Prostate gland (tissue), 2 donors: ENCODE measurements around the gene CD151. TPM values are rescaled to one million over a fixed set of nuclear protein-coding genes. Genes with fewer than 3 reads are reported as not detected.

ENCODE experiments used
- DNase-seq: peaks from one replicate; pipeline ENCODE4 v3.0.0-alpha.2; 2019; ENCODE audit warnings: low spot score
- H3K27ac ChIP-seq, 2 donors: fragments of 200-600 bp; sonication (generic); 2 replicates each; pipeline ENCODE4 v1.5.1; 2017 to 2019
- H3K27me3 ChIP-seq: fragments of 200-600 bp; sonication (generic); replicated peaks from 2 replicates; pipeline ENCODE4 v1.5.1; 2019; ENCODE audit not compliant: insufficient read depth
- H3K36me3 ChIP-seq, 2 donors: fragments of 200-600 bp; sonication (generic); 1 replicate in 1 of 2; 2 replicates in 1 of 2; pipeline versions ENCODE4 v1.5.1 to v1.8.1; 2017 to 2019
- H3K4me1 ChIP-seq: fragments of 200-600 bp; sonication (generic); replicated peaks from 2 replicates; pipeline ENCODE4 v1.5.1; 2019
- H3K4me3 ChIP-seq, 2 donors: fragments of 200-600 bp; sonication (generic); 2 replicates each; pipeline ENCODE4 v1.5.1; 2017 to 2019
- H3K9me3 ChIP-seq: fragments of 200-600 bp; sonication (generic); 2 replicates; pipeline ENCODE4 v1.5.1; 2017
- POLR2A ChIP-seq: fragments of 450-650 bp; IDR thresholded peaks from one replicate; pipeline ENCODE4 v1.6.1; 2016; ENCODE audit warnings: antibody characterized with exemption, mild to moderate bottlenecking
- POLR2AphosphoS5 ChIP-seq: sonication (generic); formaldehyde crosslinking; IDR thresholded peaks from one replicate; pipeline ENCODE4 v1.6.1; 2017; ENCODE audit warnings: antibody characterized with exemption
- WGBS: methylation state at CpG from one replicate; pipeline ENCODE4 v1.1.5; 2018; 5-methylcytosine and 5-hydroxymethylcytosine counted together
- intact Hi-C: fragments of 100-400 bp; cut with DNase I; formaldehyde crosslinking; loops from one replicate; pipeline ENCODE4 v1.14.2; 2022
- total RNA-seq, 2 donors: library from RNA; depleted of rRNA; stranded (reverse); fragments of >200 nt; gene quantifications; one replicate each; pipeline ENCODE4 v1.1.0, GENCODE V29; 2016
- TF ChIP-seq, protein P1 (sequence below), 4 experiments: fragments of 200-600 bp in 2 of 4; fragments of 450-650 bp in 2 of 4; sonication (generic) in 2 of 4; IDR thresholded peaks; 1 replicate in 3 of 4; 2 replicates in 1 of 4; pipeline ENCODE4 v1.5.1; 2016 to 2019; ENCODE audit warnings: antibody characterized with exemption in 4 of 4, mild to moderate bottlenecking in 2 of 4, moderate library complexity in 2 of 4

CD151 gene
- total RNA-seq, 2 donors from 2014 or later: 313 to 362 TPM

DNA sequence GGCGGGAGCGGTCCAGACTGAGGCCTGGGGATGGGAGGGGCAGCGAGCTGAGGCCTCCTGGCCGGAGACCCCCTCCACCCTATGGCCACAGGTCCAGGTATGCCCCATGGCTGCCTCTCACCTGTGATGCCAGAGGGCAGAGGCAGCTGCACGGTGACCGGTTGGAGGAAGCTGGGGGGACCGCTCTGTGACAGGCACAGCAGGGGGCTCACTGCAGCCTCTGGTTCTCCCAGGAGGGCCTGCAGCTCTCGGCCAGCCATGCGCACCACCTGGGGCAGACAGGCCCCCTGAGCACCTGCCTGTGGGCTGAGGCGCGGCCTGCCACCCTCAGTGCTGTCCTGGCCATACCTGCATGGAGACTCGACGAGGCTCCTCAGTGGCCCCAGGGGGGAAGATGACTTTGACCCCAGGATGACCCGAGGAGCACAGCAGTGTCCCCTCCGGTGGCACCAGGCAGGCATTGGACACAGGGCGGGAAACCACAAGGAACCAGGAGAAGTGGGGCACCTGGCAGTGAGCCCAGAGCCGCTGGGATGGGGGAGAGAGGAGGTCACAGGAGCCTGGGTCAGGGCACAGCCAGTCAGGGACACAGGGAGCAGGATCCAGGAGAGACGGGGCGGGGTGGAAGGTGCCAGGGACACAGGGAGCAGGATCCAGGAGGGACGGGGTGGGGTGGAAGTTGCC, 31.5 kb upstream of the CD151 start:
- Histone ChIP-seq H3K36me3 (no peaks in the 10 kb centered on the region), H3K9me3 (no peaks in the 10 kb centered on the region), H3K4me1 (peaks cover 21% of the 10 kb centered on the region), H3K27ac (no peak overlapping the region), H3K27me3 (no peaks in the 10 kb centered on the region), H3K4me3 (no peak overlapping the region)
- WGBS: 83% methylated on average over 20 of the region's 20 CpGs
- TF ChIP-seq, protein P1, sequence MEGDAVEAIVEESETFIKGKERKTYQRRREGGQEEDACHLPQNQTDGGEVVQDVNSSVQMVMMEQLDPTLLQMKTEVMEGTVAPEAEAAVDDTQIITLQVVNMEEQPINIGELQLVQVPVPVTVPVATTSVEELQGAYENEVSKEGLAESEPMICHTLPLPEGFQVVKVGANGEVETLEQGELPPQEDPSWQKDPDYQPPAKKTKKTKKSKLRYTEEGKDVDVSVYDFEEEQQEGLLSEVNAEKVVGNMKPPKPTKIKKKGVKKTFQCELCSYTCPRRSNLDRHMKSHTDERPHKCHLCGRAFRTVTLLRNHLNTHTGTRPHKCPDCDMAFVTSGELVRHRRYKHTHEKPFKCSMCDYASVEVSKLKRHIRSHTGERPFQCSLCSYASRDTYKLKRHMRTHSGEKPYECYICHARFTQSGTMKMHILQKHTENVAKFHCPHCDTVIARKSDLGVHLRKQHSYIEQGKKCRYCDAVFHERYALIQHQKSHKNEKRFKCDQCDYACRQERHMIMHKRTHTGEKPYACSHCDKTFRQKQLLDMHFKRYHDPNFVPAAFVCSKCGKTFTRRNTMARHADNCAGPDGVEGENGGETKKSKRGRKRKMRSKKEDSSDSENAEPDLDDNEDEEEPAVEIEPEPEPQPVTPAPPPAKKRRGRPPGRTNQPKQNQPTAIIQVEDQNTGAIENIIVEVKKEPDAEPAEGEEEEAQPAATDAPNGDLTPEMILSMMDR (IDR thresholded peaks at IDR 0.05): no peak
- TF ChIP-seq POLR2AphosphoS5 (no peak), POLR2A (no peak)
- no peak for DNase-seq
- intact Hi-C loops: no loop called here

DNA sequence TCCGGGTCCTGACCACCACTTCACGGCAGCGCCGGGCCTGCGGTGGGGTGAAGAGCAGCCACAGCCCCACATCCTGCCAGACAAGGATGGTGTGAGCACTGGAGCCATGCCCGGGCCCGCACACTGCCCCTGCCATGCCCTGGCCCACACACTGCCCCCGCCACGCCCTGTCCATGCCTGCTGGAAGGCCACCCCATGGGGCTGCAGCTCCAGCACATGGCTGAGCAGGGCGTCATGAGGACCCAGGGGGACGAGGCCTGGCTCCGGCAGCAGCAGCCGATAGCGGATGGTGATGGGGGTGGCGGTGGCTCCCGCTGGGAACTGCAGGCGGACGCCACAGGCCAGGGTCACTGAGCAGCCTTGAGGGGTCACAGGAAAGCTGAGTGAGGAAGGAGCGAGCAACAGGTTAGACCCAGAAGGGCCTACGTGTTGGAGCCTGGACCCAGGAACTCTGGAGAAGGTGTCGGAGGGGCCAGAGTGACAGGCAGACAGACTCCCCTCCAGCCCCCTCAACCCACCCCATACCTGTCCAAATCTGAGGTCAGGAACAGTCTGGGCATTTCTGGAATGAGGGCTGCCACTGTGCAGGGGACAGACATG, 30.6 kb upstream of the CD151 start:
- no peak for DNase-seq
- TF ChIP-seq POLR2AphosphoS5 (no peak), POLR2A (no peak)
- TF ChIP-seq, protein P1 (IDR thresholded peaks at IDR 0.05): no peak
- H3K9me3 ChIP-seq: no peaks in the 10 kb centered on the region
- H3K27me3 ChIP-seq: no peaks in the 10 kb centered on the region
- H3K4me3 ChIP-seq: no peak overlapping the region
- H3K36me3 ChIP-seq: no peaks in the 10 kb centered on the region
- 97% methylated on average over 21 of the region's 21 CpGs for WGBS
- peaks cover 13% of the 10 kb centered on the region for H3K4me1 ChIP-seq
- intact Hi-C loops: no loop called here
- no peak overlapping the region for H3K27ac ChIP-seq

DNA sequence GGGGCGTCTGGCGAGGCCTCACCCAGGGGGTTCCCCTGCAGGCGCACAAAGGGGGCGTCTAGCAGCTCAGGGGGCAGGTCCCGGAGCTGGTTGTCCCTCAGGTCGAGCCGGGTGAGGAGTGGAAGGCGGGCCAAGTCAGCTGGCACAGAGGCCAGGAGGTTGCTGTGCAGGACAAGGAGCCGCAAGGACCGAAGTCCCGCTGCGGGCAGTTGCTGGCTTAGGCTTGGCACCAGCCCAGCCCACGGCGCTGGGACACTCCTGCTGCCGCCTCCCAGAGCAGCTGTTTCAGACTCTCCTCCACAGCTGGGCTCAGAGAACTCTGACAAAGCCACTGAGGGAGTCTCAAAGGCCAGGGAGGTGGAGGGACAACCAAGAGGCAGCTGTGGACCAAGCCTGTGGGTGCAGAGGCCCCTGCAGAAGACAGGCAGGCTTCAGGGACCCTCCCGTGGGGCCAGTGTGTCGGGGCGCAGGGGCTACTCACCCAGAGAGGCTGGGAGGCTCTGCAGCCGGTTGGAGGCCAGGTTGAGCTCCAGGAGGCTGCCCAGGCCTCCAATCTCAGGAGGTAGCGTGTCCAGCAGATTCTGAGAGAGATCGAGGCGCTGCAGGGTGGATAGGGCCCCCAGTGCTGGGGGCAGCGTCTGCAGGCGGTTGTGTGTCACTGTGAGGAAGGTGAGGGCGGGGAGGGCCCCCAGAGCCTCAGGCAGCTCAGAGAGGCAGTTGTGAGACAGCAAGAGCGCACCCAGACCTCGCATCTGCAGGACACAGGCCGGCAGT, 29.9 kb upstream of the CD151 start:
- H3K36me3 ChIP-seq: no peaks in the 10 kb centered on the region
- 88% methylated on average over 28 of the region's 28 CpGs for WGBS
- peaks cover 13% of the 10 kb centered on the region for H3K4me1 ChIP-seq
- intact Hi-C loops: no loop called here
- H3K4me3 ChIP-seq: no peak overlapping the region
- TF ChIP-seq, protein P1 (IDR thresholded peaks at IDR 0.05): no peak
- TF ChIP-seq POLR2A (no peak), POLR2AphosphoS5 (no peak)
- H3K9me3 ChIP-seq: no peaks in the 10 kb centered on the region
- H3K27ac ChIP-seq: no peak overlapping the region
- H3K27me3 ChIP-seq: no peaks in the 10 kb centered on the region
- DNase-seq: no peak

DNA sequence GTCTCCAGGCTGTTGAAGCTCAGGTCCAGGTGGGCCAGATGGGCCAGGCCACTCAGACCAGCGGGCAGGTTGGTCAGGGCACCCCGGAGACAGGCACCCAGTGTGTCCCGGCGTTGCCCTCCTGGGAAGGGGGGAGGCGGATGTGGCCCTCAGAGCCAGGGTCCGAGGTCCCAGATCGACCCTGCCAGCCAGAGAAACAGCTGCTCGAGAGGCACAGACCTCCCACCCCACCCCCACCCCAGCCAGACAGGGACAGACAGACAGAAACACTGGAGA, 29.3 kb upstream of the CD151 start:
- no peak for DNase-seq
- 79% methylated on average over 7 of the region's 8 CpGs for WGBS
- no peak overlapping the region for H3K27ac ChIP-seq
- no peaks in the 10 kb centered on the region for H3K36me3 ChIP-seq
- no peaks in the 10 kb centered on the region for H3K27me3 ChIP-seq
- peaks cover 13% of the 10 kb centered on the region for H3K4me1 ChIP-seq
- TF ChIP-seq, protein P1 (IDR thresholded peaks at IDR 0.05): no peak
- TF ChIP-seq POLR2A (no peak), POLR2AphosphoS5 (no peak)
- no peaks in the 10 kb centered on the region for H3K9me3 ChIP-seq
- no peak overlapping the region for H3K4me3 ChIP-seq
- intact Hi-C loops: no loop called here
